ENCODE measurements around the gene MCHR1.
A peak's percentile ranks its signal among the peaks of the same experiment; 100 is the strongest.

Gene MCHR1

GRCh38 chr22:40679249-40679963 is at the start of gene MCHR1:
Gene MCHR1, plus strand, starts transcription at chr22:40679484. Its CDS starts 169 bp downstream, at chr22:40679653.
- H3K27ac ChIP-seq (ENCODE audit: low read depth in 2 of 2, low read length in 2 of 2) = no peak within 1 kb of the TSS
- peak within 1 kb of the TSS in 1 of 2 donors; percentile 5 for H3K4me3 ChIP-seq (ENCODE audit: low read length in 2 of 2)
- no peak within 1 kb of the TSS for H3K9ac ChIP-seq (ENCODE audit: low read depth in 1 of 2, low read length in 2 of 2)

GRCh38 chr22:40631925-40632324 is 47.4 kb upstream of the MCHR1 start:
- no peak overlapping the region for H3K4me3 ChIP-seq (ENCODE audit: low read length in 2 of 2)
- H3K36me3 ChIP-seq (ENCODE audit: control insufficient read depth in 2 of 2, insufficient read depth in 2 of 2, low read length in 2 of 2) = no peaks in the 10 kb centered on the region
- peaks cover 4 to 12% of the 10 kb centered on the region in 2 donors for H3K4me1 ChIP-seq (ENCODE audit: control insufficient read depth in 2 of 2, insufficient read depth in 2 of 2, low read length in 2 of 2)
- H3K9me3 ChIP-seq (ENCODE audit: control insufficient read depth in 2 of 2, low read length in 2 of 2) = no peaks in the 10 kb centered on the region
- no peak overlapping the region for H3K27ac ChIP-seq (ENCODE audit: low read depth in 2 of 2, low read length in 2 of 2)
- H3K9ac ChIP-seq (ENCODE audit: low read depth in 1 of 2, low read length in 2 of 2) = no peak overlapping the region
- H3K27me3 ChIP-seq (ENCODE audit: control insufficient read depth in 2 of 2, insufficient read depth in 2 of 2, low read length in 2 of 2) = no peaks in the 10 kb centered on the region

More at GRCh38 chr22:40679249-40679963, at the start of gene MCHR1:
- Histone ChIP-seq H3K27me3 (ENCODE audit: control insufficient read depth in 2 of 2, insufficient read depth in 2 of 2, low read length in 2 of 2) (peaks cover 7 to 10% of the 10 kb centered on the region in 2 donors), H3K4me1 (ENCODE audit: control insufficient read depth in 2 of 2, insufficient read depth in 2 of 2, low read length in 2 of 2) (no peaks in the 10 kb centered on the region), H3K36me3 (ENCODE audit: control insufficient read depth in 2 of 2, insufficient read depth in 2 of 2, low read length in 2 of 2) (no peaks in the 10 kb centered on the region), H3K9me3 (ENCODE audit: control insufficient read depth in 2 of 2, low read length in 2 of 2) (no peaks in the 10 kb centered on the region)

GRCh38 chr22:40633036-40633435 is 46.2 kb upstream of the MCHR1 start:
- peaks cover 6 to 18% of the 10 kb centered on the region in 2 donors for H3K4me1 ChIP-seq (ENCODE audit: control insufficient read depth in 2 of 2, insufficient read depth in 2 of 2, low read length in 2 of 2)
- H3K9me3 ChIP-seq (ENCODE audit: control insufficient read depth in 2 of 2, low read length in 2 of 2) = no peaks in the 10 kb centered on the region
- no peaks in the 10 kb centered on the region for H3K27me3 ChIP-seq (ENCODE audit: control insufficient read depth in 2 of 2, insufficient read depth in 2 of 2, low read length in 2 of 2)
- H3K27ac ChIP-seq (ENCODE audit: low read depth in 2 of 2, low read length in 2 of 2) = no peak overlapping the region
- H3K36me3 ChIP-seq (ENCODE audit: control insufficient read depth in 2 of 2, insufficient read depth in 2 of 2, low read length in 2 of 2) = no peaks in the 10 kb centered on the region
- no peak overlapping the region for H3K9ac ChIP-seq (ENCODE audit: low read depth in 1 of 2, low read length in 2 of 2)
- H3K4me3 ChIP-seq (ENCODE audit: low read length in 2 of 2) = no peak overlapping the region

- no peak overlapping the region for H3K9ac ChIP-seq (ENCODE audit: low read depth in 1 of 2, low read length in 2 of 2)
- no peak overlapping the region for H3K4me3 ChIP-seq (ENCODE audit: low read length in 2 of 2)
- H3K27ac ChIP-seq (ENCODE audit: low read depth in 2 of 2, low read length in 2 of 2) = no peak overlapping the region
- H3K9me3 ChIP-seq (ENCODE audit: control insufficient read depth in 2 of 2, low read length in 2 of 2) = no peaks in the 10 kb centered on the region
- no peaks in the 10 kb centered on the region for H3K36me3 ChIP-seq (ENCODE audit: control insufficient read depth in 2 of 2, insufficient read depth in 2 of 2, low read length in 2 of 2)
- H3K27me3 ChIP-seq (ENCODE audit: control insufficient read depth in 2 of 2, insufficient read depth in 2 of 2, low read length in 2 of 2) = no peaks in the 10 kb centered on the region
- H3K4me1 ChIP-seq (ENCODE audit: control insufficient read depth in 2 of 2, insufficient read depth in 2 of 2, low read length in 2 of 2) = peaks cover 6 to 13% of the 10 kb centered on the region in 2 donors
These were observed 45.0 kb upstream of the MCHR1 start for GRCh38 chr22:40634119-40634903.

- peak overlapping the region; percentile 54 to 91 for H3K9ac ChIP-seq (ENCODE audit: low read depth in 1 of 2, low read length in 2 of 2)
- H3K4me3 ChIP-seq (ENCODE audit: low read length in 2 of 2) = peak overlapping the region; percentile 85 to 87
- no peaks in the 10 kb centered on the region for H3K36me3 ChIP-seq (ENCODE audit: control insufficient read depth in 2 of 2, insufficient read depth in 2 of 2, low read length in 2 of 2)
- peaks cover 6 to 13% of the 10 kb centered on the region in 2 donors for H3K4me1 ChIP-seq (ENCODE audit: control insufficient read depth in 2 of 2, insufficient read depth in 2 of 2, low read length in 2 of 2)
- no peaks in the 10 kb centered on the region for H3K9me3 ChIP-seq (ENCODE audit: control insufficient read depth in 2 of 2, low read length in 2 of 2)
- H3K27ac ChIP-seq (ENCODE audit: low read depth in 2 of 2, low read length in 2 of 2) = peak overlapping the region; percentile 93
- no peaks in the 10 kb centered on the region for H3K27me3 ChIP-seq (ENCODE audit: control insufficient read depth in 2 of 2, insufficient read depth in 2 of 2, low read length in 2 of 2)
These were observed 44.0 kb upstream of the MCHR1 start for GRCh38 chr22:40635043-40635939.

- peak overlapping the region; percentile 93 for H3K27ac ChIP-seq (ENCODE audit: low read depth in 2 of 2, low read length in 2 of 2)
- H3K4me3 ChIP-seq (ENCODE audit: low read length in 2 of 2) = peak overlapping the region; percentile 85 to 87
- no peaks in the 10 kb centered on the region for H3K27me3 ChIP-seq (ENCODE audit: control insufficient read depth in 2 of 2, insufficient read depth in 2 of 2, low read length in 2 of 2)
- H3K36me3 ChIP-seq (ENCODE audit: control insufficient read depth in 2 of 2, insufficient read depth in 2 of 2, low read length in 2 of 2) = no peaks in the 10 kb centered on the region
- no peaks in the 10 kb centered on the region for H3K9me3 ChIP-seq (ENCODE audit: control insufficient read depth in 2 of 2, low read length in 2 of 2)
- H3K4me1 ChIP-seq (ENCODE audit: control insufficient read depth in 2 of 2, insufficient read depth in 2 of 2, low read length in 2 of 2) = peaks cover 6 to 13% of the 10 kb centered on the region in 2 donors
- H3K9ac ChIP-seq (ENCODE audit: low read depth in 1 of 2, low read length in 2 of 2) = peak overlapping the region; percentile 81 to 91
These were observed 43.3 kb upstream of the MCHR1 start for GRCh38 chr22:40635940-40636379.

- no peaks in the 10 kb centered on the region for H3K9me3 ChIP-seq (ENCODE audit: control insufficient read depth in 2 of 2, low read length in 2 of 2)
- peak within 1 kb of the TSS; percentile 93 for H3K27ac ChIP-seq (ENCODE audit: low read depth in 2 of 2, low read length in 2 of 2)
- peak within 1 kb of the TSS; percentile 85 to 90 for H3K4me3 ChIP-seq (ENCODE audit: low read length in 2 of 2)
- H3K9ac ChIP-seq (ENCODE audit: low read depth in 1 of 2, low read length in 2 of 2) = peak within 1 kb of the TSS; percentile 92 to 98
- no peaks in the 10 kb centered on the region for H3K27me3 ChIP-seq (ENCODE audit: control insufficient read depth in 2 of 2, insufficient read depth in 2 of 2, low read length in 2 of 2)
- H3K4me1 ChIP-seq (ENCODE audit: control insufficient read depth in 2 of 2, insufficient read depth in 2 of 2, low read length in 2 of 2) = peaks cover 6 to 13% of the 10 kb centered on the region in 2 donors
- no peaks in the 10 kb centered on the region for H3K36me3 ChIP-seq (ENCODE audit: control insufficient read depth in 2 of 2, insufficient read depth in 2 of 2, low read length in 2 of 2)
These were observed 42.7 kb upstream of the MCHR1 start, which contains the start of gene MRTFA for GRCh38 chr22:40636380-40637182. Gene MRTFA, minus strand, starts transcription at chr22:40636719.

GRCh38 chr22:40637183-40638150 is 41.8 kb upstream of the MCHR1 start:
- Histone ChIP-seq H3K4me1 (ENCODE audit: control insufficient read depth in 2 of 2, insufficient read depth in 2 of 2, low read length in 2 of 2) (peaks cover 6 to 13% of the 10 kb centered on the region in 2 donors), H3K9ac (ENCODE audit: low read depth in 1 of 2, low read length in 2 of 2) (peak overlapping the region; percentile 92 to 98), H3K9me3 (ENCODE audit: control insufficient read depth in 2 of 2, low read length in 2 of 2) (no peaks in the 10 kb centered on the region), H3K27ac (ENCODE audit: low read depth in 2 of 2, low read length in 2 of 2) (peak overlapping the region; percentile 89), H3K27me3 (ENCODE audit: control insufficient read depth in 2 of 2, insufficient read depth in 2 of 2, low read length in 2 of 2) (no peaks in the 10 kb centered on the region), H3K4me3 (ENCODE audit: low read length in 2 of 2) (peak overlapping the region; percentile 85 to 90), H3K36me3 (ENCODE audit: control insufficient read depth in 2 of 2, insufficient read depth in 2 of 2, low read length in 2 of 2) (no peaks in the 10 kb centered on the region)

Data from mucosa of rectum (tissue), 2 donors.